Endothelial cell of umbilical vein (primary cell): ENCODE results near the gene ACAD11.

Source experiments
- CTCF ChIP-seq, 2 donors: IDR thresholded peaks; 1 replicate in 1 of 2; 2 replicates in 1 of 2; pipeline ENCODE4 v1.5.1; 2011; ENCODE audit warnings: low read length in 2 of 2, mild to moderate bottlenecking in 2 of 2, moderate library complexity in 2 of 2, control low read depth in 1 of 2, inconsistent platforms in 1 of 2, low read depth in 1 of 2; ENCODE audit not compliant: insufficient read depth in 1 of 2; ENCODE audit errors: extremely low read depth in 1 of 2
- EZH2 ChIP-seq: IDR thresholded peaks from 2 replicates; pipeline ENCODE4 v1.6.1; 2012; ENCODE audit warnings: borderline replicate concordance, low read depth, mild to moderate bottlenecking, moderate library complexity, low read length, inconsistent platforms; ENCODE audit not compliant: severe bottlenecking
- FOS ChIP-seq: IDR thresholded peaks from 2 replicates; pipeline ENCODE4 v1.6.1; 2011; ENCODE audit warnings: mild to moderate bottlenecking, low read length, moderate library complexity, borderline replicate concordance; ENCODE audit not compliant: insufficient read depth
- JUN ChIP-seq: IDR thresholded peaks from 2 replicates; pipeline ENCODE4 v1.6.1; 2011; ENCODE audit warnings: borderline replicate concordance, low read depth; ENCODE audit not compliant: insufficient read length, insufficient read depth
- MAX ChIP-seq: IDR thresholded peaks from 2 replicates; pipeline ENCODE4 v1.6.1; 2011; ENCODE audit not compliant: insufficient read depth, insufficient read length
- MYC ChIP-seq: IDR thresholded peaks from one replicate; pipeline ENCODE4 v1.6.1; 2011; ENCODE audit warnings: mild to moderate bottlenecking, low read depth, low read length
- POLR2A ChIP-seq: IDR thresholded peaks from 2 replicates; pipeline ENCODE4 v1.6.1; 2012; ENCODE audit warnings: low read depth, mild to moderate bottlenecking, control low read depth, low read length
- POLR2AphosphoS5 ChIP-seq: IDR thresholded peaks from 2 replicates; pipeline ENCODE4 v1.6.1; 2012; ENCODE audit warnings: low read depth, mild to moderate bottlenecking, control low read depth, low read length, moderate library complexity; ENCODE audit not compliant: insufficient read depth

GRCh38 chr3:132593241-132593946 lies 66.2 kb downstream of the ACAD11 start:
- no peak for TF ChIP-seq CTCF (IDR thresholded peaks at IDR 0.05; ENCODE audit: extremely low read depth in 1 of 2, insufficient read depth in 1 of 2, low read depth in 1 of 2, low read length in 2 of 2)
- TF ChIP-seq POLR2A = no peak
- no peak for TF ChIP-seq MYC
- no peak for TF ChIP-seq EZH2
- no peak for TF ChIP-seq MAX
- no peak for TF ChIP-seq POLR2AphosphoS5
- no peak for TF ChIP-seq FOS
- TF ChIP-seq JUN = no peak
